Measurements from ENCODE around the gene DDX5.

GRCh38 chr17:64497565-64498035 lies 8.5 kb downstream of the DDX5 start:
- no peak for TF ChIP-seq POLR2A (IDR thresholded peaks at IDR 0.05; ENCODE audit: low read length)
- TF ChIP-seq GATA1 (IDR thresholded peaks at IDR 0.05; ENCODE audit: low read depth, low read length): no peak
